ENCODE data around the gene ZNF362. TPM values are rescaled to one million over a fixed set of nuclear protein-coding genes. Genes with fewer than 3 reads are reported as not detected.
A peak's percentile ranks its signal among the peaks of the same experiment; 100 is the strongest.

The ZNF362 gene
- total RNA-seq, 1 donor from 2014 or later, result 5.4 TPM

DNA sequence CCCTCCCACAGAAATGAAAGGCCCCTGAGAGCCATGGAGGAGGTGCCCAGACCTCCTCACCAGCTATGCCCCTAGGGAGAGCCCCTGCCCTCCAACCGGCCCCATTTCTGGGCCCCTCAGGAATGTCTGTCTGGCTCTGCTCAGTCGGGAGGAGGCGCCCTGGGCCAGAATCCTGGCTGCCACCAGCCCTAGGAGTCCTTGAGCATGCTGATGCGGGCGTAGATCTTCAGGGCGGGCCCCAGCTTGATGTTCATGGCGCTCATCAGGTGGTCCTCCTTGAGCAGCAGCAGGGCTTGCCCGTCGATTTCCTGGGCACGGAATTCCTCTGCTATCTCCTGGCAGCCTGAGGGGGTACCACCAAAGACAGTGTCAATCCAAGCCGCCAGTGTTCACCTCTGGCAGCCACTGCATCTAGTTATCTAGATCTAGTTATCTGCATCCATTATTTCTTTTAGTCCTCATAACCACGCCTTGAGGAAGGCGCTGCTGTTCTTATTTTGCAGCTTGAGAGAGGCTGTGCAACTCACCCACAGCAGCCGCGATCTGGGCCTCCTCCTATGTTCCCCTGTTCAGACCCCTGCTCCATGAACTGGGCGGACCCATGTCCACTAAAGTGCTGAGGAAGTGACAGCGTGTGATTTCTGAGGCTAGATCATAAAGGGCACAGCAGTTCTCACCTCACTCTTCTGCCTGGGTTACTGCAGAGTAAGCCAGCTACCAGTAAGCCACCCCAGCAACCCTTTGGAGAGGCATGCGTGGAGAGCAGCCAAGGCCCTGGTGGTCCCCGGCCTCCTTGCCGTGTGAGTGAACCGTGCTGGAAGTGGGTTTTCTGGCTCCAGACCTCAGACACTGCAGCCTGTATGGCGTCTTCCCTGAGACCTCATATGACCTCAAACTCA, 68.6 kb downstream of the ZNF362 start:
- no peak for DNase-seq (ENCODE audit: low read depth in 2 of 2)

DNA sequence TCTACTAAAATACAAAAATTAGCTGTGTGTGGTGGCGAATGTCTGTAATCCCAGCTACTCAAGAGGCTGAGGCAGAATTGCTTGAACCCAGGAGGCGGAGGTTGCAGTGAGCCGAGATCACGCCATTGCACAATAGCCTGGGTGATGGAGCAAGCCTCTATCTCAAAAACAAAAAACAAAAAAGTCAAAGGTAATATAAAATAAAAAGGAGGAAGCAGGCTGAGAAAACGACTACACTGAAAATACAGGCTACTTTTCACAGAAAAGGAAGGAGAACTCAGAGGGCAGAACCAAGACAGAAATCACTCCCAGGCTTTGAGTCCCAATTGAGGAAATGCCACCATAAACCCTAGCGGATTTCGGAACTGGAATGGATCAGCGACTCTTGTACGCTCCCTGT, 70.5 kb downstream of the ZNF362 start:
- no peak for DNase-seq (ENCODE audit: low read depth in 2 of 2)

DNA sequence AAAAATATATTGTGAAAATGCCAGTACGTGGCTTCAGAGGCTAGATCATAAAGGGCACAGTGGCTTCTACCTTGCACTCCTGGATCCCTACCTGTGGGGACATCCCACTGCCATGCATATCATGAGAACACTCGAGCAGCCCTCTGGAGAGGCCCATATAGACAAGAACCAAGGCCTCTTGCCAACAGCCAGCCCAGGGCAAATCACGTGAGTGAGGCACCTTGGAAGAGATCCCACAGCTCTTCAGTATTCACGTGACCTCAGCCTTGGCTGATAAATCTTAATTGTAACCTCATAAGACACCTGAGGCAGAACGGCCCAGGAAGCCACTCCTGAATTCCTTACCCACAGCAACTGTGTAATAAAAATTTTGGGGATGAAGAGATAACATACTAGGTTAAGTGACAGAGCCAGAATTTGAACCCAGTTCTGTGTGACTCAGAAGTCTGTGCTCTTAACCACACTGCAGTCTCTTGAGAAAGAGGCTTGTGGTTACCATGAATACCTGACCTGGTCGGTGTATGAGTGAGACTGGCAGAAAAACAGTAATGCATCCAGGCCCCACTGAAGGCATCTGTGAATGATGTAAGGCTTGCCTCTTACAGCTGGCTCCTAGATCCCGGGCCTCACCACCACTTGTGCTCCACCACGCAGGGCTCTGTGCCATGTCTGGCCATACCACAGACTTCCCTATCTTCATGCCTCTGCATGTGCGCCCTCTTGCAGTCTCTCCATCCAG, 71.5 kb downstream of the ZNF362 start:
- no peak for DNase-seq (ENCODE audit: low read depth in 2 of 2)

DNA sequence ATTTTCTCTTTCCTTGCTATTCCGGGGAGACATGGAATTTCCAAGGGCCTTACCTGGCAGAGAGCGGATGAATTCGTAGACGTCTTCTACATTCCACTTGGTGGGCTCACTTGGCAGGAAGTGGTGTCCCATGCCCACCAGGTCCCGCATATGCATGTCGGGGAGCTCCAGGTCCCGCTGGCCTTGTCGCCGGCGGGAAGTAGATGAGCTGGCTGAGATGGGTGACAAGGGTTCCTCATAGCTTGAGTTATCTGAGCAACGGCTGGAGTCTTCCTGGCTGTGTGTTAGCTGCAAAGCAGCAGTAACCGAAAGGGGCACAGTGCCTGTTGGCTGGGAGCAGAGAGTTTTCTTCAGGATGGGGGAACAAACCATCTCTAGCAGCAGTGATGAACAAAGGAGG, 72.5 kb downstream of the ZNF362 start:
- no peak for DNase-seq (ENCODE audit: low read depth in 2 of 2)

DNA sequence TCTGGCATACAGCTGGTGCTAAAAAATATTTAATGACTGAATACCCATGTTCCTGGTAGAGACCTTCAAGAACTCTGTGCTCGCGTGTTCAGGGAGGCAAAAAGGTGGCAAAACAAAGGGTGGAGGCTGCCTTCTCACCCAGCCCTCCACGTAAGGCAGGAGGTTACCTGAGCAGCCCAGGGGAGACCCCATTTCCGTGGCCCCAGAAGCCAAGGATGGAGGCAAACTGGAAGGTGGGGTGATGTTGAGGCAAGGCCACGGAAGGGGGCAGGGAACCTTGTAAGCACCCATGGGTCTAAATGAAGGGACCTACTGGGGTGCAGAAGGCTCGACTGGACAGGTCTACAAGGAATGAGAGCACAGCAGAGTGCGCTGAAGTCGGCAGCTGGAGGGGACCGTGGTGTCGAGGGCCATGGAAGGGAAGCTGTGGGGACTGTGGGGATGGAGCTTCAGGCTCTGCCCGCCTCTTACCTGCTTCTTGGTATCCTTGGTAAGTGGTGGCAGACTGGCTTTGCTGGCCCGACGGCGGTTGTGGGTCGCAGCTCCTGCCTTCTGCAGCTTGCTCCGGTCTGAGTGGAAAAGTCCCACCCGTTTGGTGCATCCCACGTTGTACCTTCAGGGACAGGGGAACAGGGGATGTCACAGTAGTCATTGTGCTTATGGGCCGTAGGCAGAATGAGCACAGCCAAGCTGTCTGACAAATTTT, 73.5 kb downstream of the ZNF362 start:
- no peak for DNase-seq (ENCODE audit: low read depth in 2 of 2)

DNA sequence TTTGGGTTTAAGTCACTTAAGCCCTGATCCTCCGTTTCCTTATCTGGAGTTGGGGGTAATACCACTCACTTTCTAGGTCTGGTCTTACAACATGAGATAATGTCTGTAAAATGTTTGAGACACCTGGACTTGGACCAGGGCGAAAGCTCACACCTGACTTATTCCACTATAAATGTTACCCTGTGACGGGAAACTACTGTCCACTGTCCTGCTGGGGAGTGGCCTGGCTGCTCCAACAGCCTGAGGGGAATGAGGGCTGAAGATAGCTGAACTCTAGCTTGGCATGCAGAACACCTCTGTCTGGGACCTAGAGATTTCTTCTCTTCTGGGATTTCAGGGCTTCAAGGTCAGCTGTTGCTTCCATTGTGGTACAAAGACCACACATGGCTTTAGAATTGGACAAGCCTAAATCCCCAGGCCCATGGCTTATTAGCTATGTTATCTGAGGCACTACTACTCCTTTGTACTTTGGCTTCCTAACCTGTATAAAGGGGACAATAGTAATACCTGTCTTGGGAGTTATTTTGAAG, 74.1 kb downstream of the ZNF362 start:
- DNase-seq (ENCODE audit: low read depth in 2 of 2), result no peak

DNA sequence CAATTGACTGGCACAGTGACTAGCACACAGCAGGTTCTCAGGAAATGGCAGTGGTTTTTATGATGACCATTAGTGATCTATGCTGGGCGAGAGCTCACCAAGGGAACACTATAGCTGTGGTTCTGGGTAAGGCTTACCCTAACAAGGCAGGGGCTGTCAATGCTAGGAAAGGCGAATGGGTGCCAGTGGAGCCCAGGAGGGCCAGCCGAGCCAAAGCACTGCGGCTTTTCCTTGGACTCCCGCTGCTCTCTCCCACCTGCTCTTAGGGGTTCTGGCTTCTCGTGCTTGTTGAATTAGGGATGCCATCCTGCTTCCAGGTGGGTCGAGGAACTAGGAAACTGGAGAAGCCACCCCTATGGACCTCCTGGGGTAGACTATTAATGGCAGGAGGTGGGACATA, 74.6 kb downstream of the ZNF362 start:
- DNase-seq (ENCODE audit: low read depth in 2 of 2), result no peak

DNA sequence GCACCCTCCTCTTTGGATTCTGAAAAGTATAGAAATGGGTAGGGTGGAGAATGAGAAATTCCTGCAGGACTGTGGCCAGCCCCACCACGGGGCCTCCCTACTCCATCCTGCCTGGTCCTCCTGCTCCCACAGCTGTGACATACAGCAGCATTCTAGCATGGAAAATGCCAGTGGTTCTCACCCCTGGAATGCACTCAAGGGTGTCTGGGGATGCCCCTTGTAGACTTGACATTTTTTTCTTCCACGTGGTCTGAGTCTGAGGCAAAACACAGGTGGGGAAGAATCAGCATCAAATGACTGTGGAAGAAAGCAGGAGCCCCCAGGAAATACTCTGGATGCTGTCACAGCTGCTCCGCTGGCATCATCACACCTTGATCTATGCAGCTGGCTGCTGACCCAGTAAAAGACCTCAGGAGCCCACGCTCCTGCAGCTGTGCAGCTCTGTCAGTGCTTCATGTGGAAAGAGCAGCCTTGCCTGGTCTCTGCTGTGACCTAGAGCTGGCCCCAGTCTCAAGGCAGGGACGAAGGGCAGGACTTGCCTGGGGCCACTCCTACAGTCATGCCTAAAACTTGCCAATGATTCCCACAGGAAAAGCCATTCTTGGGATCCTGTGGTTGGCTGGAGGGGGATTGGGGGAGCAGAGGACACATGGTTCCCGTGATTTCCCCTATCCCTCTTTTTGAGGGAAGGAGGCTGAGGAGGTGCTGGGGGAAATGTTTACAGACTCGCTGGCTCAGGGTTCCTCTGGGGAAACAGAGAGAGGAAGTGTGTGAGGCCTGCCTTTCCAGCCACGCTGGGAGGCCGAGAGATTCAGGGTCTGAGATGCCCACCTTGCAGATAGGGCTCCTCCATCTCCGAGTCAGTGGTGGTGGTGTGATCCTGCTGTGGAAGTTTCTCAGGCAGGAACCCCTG, 75.4 kb downstream of the ZNF362 start:
- no peak for DNase-seq (ENCODE audit: low read depth in 2 of 2)

DNA sequence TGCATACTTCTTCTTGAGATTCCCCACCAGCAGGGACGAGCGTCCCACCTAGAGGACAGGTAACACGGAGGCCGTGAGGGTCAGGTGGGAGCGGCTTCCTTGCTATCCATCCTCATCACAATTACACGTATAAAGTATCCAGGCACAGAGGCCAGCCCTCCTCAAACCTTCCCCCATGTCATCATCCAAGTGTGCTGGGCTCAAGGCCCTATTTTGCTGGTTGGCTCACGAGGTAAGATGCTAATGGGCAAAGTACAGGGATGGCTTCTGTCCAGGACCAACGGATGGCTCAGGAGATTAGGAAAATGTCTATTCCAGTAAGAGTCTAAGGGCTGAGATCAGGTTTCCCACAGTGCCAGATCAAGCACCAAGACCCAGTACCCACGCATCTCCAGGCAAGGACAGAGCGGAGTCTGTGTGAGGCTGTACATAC, 76.1 kb downstream of the ZNF362 start:
- no peak for DNase-seq (ENCODE audit: low read depth in 2 of 2)

DNA sequence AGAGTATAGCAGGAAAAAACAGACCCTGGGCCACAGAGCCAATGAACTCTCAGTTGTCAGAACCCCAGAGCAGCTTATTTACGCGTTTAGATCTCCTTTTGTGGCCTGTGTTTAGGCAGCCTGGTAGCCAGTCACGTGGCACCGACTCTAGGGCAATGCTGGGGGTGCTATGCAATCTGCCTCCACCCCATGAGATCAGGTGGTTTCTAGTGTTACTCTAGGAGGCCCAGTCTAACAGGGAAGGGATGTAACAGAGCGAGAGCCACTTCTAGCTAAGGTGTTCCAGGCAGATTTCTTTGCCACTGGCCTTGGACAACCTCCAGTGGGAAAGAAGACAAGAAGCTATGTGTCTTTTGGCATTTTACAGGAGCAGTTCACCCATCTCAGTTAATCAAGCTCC, 76.6 kb downstream of the ZNF362 start:
- no peak for DNase-seq (ENCODE audit: low read depth in 2 of 2)

DNA sequence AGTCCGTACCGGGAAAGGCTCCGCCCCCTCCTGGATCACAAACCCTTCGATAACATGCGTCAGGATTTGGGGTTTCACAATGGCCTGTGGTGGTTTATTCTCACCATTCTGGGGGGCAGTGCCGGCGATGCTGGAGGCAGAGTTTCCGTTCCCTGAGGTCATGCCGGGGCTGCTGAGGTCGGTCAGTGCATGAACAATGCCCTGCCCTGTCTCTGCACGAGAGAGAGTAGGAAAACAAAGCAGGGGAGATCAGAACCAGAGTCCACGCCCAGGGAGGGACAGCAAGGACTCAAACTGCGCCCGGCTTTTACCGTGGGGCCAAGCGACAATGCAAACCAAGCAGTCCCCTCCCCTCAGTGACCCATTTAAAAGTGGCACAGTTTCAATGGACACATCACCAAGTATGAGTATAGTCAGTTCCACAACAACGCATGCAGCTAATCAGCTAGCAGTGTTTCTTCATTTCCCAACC, 77.8 kb downstream of the ZNF362 start:
- no peak for DNase-seq (ENCODE audit: low read depth in 2 of 2)

DNA sequence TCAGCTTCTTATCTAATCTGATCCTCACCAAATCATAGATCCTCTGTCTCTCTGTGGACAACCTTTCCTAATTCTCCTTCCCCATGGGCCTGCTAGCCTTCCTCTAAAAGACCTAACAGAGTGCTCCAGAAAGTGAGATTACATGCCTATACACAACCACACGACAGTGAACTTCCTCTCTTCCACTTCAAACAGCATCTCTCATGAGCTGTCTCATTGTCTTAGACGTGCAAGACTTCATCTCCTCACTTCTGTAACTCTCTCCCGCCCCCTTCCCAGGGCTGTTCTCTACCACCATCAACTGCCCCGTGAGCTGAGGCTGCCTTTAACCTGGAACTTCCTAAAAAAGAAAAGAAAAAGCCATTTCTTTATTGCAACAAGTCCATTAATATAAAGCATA, 78.7 kb downstream of the ZNF362 start:
- no peak for DNase-seq (ENCODE audit: low read depth in 2 of 2)

DNA sequence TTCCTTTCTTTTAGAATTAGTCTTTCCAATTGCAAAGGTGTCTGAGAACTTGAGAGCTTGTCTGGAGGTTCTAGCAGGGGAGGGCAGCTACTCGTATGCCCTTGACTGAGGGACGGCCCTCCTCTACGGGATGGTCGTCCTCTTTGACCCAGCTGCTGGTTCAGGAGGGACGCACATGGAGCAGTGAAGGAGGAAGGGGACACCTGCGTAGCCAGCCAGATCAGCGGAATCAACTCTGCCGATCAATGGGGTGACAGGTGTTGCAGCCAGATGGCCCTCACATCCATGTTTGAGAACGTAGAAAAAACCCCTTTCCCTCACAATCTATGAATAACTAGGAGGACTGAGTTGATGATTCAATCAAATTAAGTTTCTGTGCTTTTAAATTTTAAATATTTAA, 80.3 kb downstream of the ZNF362 start:
- no peak for DNase-seq (ENCODE audit: low read depth in 2 of 2)

DNA sequence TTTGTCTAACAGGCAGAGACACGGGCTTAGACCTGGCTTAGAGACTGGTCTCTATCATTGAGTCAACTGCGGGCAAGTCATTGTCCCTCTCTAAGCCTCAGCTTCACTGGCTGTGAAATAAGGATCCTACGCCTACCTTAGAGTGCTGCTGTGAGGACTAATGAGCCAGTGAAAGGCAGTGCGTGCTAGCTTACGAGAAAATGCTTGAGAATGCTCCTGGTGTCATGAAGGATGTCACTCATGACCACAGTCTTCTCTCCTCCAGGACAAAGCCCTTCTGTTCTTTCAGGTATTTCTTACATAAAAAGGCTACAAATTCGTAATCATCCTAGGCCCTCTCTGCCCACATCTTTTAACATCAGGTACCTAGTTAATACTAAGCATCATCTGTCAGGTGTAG, 81.1 kb downstream of the ZNF362 start:
- no peak for DNase-seq (ENCODE audit: low read depth in 2 of 2)

DNA sequence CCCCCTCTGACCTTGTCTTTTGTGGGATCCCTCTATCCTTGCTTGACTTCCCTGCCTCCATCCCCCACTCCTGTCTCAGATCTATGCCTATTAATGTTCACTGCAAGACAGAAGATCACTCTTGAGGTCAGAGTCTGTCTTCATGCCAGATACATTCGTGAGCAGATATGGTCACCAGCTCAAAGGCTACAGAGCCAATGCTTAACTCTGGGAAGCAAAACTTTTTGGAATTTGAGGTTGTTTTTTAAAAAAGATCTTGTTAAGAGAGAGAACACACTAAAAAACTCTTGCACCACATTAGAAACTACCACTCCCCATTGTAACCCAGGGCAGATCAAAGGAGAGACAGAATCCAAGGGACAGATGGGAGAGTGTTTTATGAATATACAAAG, 81.8 kb downstream of the ZNF362 start:
- DNase-seq (ENCODE audit: low read depth in 2 of 2), result no peak

DNA sequence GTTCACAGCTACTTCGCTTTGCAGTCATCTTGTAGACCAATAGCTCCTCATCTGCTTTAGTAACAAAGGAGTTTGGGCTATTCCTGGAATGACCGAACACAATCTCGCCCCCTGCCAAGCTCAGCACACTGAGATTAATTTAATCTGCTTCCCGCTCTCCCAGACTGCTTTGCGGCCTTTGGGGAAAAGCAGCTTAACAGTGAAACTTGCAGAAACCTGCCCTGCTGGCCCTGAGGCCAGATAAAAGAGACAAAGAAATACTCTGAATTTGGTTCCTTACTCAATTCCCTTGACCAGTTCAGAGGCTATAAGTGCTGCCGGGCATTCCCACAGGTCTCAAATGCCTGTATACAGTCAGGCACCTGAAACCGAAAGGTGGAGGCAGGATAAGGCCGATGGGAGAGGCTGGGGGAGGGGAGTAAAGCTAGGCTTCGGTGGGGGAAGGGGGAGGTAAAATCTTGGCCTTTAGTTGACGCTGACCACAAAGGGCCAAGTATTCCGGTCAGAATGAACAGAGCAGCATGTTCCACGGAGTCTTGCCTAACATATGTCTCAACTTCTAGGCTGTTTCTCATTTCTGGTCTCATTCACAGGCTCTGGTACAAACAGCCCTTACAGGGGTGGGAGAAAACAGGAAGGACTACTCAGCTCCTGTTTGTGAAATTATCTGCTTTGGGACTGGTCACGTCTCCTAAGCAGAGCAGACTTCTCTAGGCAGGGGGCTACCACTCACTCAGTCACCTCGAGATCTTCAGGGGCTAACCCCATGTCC, 82.3 kb downstream of the ZNF362 start:
- DNase-seq (ENCODE audit: low read depth in 2 of 2), result peak in 1 of 2 donors; percentile 75

DNA sequence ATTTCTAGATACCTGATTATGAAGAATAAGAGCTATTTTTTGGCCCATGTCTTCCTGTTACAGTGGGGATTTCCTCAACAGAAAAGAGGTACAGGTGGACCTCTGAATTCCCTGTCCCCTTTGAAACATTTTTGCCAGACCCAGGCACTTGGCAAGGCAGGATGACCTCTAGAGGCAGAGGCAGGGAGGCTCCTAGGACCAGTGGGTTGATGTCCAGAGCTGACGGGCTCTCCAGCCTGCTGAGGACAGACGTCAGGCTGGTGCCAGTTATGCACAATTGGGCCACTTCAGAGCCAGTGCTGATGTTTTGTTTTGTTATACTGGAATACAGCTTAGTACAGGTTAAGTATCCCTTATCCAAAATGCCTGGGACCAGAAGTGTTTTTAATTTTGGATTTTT, 83.1 kb downstream of the ZNF362 start:
- DNase-seq (ENCODE audit: low read depth in 2 of 2), result peak in 1 of 2 donors; percentile 29

DNA sequence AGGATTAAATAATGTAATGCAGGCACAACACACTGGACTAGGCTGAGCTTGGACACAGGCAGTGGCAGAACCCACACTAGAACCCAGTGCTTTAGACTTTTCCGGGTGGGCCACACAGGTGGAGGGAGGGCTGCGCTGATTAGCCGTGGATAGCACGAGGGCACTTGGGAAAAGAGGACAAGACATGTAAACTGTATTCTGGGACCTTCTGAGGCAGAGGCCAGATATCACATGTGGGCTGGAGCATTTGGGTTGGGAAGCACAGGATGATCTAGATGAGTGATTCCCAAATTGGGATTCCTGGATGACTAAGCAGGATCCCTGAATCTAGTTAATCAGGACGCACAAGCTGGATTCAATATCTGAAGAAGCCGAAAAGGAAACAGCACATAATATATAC, 84.9 kb downstream of the ZNF362 start:
- peak in 1 of 2 donors; percentile 17 for DNase-seq (ENCODE audit: low read depth in 2 of 2)

DNA sequence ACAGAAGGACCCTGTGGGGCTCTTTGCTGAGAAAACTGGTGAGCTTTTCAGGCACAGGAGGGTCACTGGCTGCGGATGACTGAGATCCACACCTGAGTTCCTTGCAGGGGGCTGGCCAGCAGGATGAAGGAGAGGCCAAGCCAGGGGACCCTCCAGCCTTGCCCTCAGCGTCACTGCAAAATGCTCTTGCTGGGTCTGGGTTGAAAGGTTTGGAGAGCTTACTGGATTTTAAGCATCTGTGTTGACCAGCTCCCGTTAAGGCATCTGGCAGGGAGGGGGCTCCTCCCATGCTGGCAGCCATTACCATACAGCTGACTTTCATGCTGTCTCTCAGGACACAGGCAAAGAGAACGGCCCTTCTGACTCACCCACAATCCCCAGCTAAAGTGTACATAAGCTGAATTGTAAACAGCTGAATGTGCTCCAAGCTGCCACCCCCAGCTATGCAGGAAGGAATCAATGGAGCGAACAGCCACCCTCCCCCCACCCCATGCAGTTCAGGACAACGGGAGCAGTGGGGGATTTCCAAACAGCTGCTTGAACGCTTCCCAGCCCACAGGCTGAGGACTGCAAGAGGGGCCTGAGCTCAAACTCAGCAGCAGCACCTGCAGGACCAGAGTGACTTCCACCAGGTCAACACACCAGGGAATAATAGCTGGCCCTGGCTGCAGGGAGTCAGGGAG, 85.9 kb downstream of the ZNF362 start:
- DNase-seq (ENCODE audit: low read depth in 2 of 2), result peak; percentile 87 to 98

Measured in dermis microvascular lymphatic vessel endothelial cell (primary cell).